ENCODE results near the gene TUBA1B. TPM values are rescaled to one million over a fixed set of nuclear protein-coding genes. Genes with fewer than 3 reads are reported as not detected.

The TUBA1B gene
- total and polyA plus RNA-seq, 7 donors: 482 to 1,083 (median 688) TPM

- Histone ChIP-seq H3K36me3 (no peaks in the 10 kb centered on the region), H3K9me3 (no peaks in the 10 kb centered on the region), H3K4me3 (no peak overlapping the region), H3K27ac (no peak overlapping the region), H3K27me3 (peaks cover 47 to 56% (median 55%) of the 10 kb centered on the region in 3 donors), H3K4me1 (peaks cover 0 to 54% (median 43%) of the 10 kb centered on the region in 4 donors)
- WGBS, 2 donors: 56 to 58% methylated on average over 6 of the region's 6 CpGs
- DNase-seq: no peak
- TF ChIP-seq POLR2AphosphoS5 (IDR thresholded peaks at IDR 0.05) (no peak), EP300 (IDR thresholded peaks at IDR 0.05) (no peak), CTCF (IDR thresholded peaks at IDR 0.05) (no peak), POLR2A (IDR thresholded peaks at IDR 0.05) (no peak)
- intact Hi-C loops (cut with DNase I): loop anchor here (1.0 to 2.0 kb wide), 2 partner anchors 32 to 146 kb away; no protein-coding TSS in a partner anchor
Measured at GRCh38 chr12:49088932-49089330, 42.3 kb downstream of the TUBA1B start.

- Histone ChIP-seq H3K4me1 (peaks cover 0 to 51% (median 39%) of the 10 kb centered on the region in 4 donors), H3K27ac (peak overlapping the region in 1 of 4 donors; percentile 20), H3K9me3 (no peaks in the 10 kb centered on the region), H3K36me3 (no peaks in the 10 kb centered on the region), H3K4me3 (no peak overlapping the region), H3K27me3 (peaks cover 41 to 51% (median 49%) of the 10 kb centered on the region in 3 donors)
- intact Hi-C loops (cut with DNase I): loop anchor here (1.0 to 2.0 kb wide), 2 partner anchors 32 to 147 kb away; no protein-coding TSS in a partner anchor
- WGBS, 2 donors: 2% methylated on average over 18 of the region's 18 CpGs
- peak; percentile 87 for DNase-seq
- TF ChIP-seq EP300 (IDR thresholded peaks at IDR 0.05) (no peak), POLR2AphosphoS5 (IDR thresholded peaks at IDR 0.05) (peak in 1 of 4 donors; percentile 12), POLR2A (IDR thresholded peaks at IDR 0.05) (no peak), CTCF (IDR thresholded peaks at IDR 0.05) (peak; percentile 69 to 92 (median 82))
Measured at GRCh38 chr12:49088150-49088931, 42.9 kb downstream of the TUBA1B start.

DNA sequence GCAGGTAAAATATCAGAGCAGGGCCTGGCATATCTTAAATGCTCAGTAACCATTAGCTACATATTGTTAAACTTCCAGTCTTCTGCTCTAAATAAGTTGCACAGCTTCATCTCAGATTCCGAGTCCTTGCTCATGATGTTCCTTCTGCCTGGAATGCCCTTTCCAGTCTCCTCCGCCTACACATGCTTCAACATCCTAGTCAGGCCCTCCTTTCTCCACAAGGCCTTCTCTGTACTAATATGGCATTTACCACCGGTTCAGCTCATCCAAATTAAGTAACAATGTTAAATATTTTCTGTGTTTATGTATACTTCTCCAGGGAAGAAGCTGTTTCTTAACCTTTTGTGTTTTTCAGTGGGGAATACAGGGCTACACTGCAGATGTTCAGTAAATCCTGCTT, 45.1 kb downstream of the TUBA1B start:
- Histone ChIP-seq H3K4me3 (no peak overlapping the region), H3K4me1 (peaks cover 0 to 33% (median 24%) of the 10 kb centered on the region in 4 donors), H3K27ac (peak overlapping the region in 1 of 4 donors; percentile 41), H3K9me3 (no peaks in the 10 kb centered on the region), H3K27me3 (peaks cover 20 to 28% (median 27%) of the 10 kb centered on the region in 3 donors), H3K36me3 (no peaks in the 10 kb centered on the region)
- no peak for DNase-seq
- TF ChIP-seq EP300 (IDR thresholded peaks at IDR 0.05): no peak
- intact Hi-C loops (cut with DNase I): no loop called here
- 79 to 80% methylated on average over 3 of the region's 3 CpGs for WGBS, 2 donors

- Histone ChIP-seq H3K9me3 (no peaks in the 10 kb centered on the region), H3K4me3 (no peak overlapping the region), H3K27ac (no peak overlapping the region), H3K36me3 (no peaks in the 10 kb centered on the region), H3K4me1 (peaks cover 0 to 17% (median 9%) of the 10 kb centered on the region in 4 donors), H3K27me3 (peaks cover 4 to 12% (median 10%) of the 10 kb centered on the region in 3 donors)
- intact Hi-C loops (cut with DNase I): no loop called here
- 94 to 98% methylated on average over 3 of the region's 3 CpGs for WGBS, 2 donors
- no peak for DNase-seq
- no peak for TF ChIP-seq POLR2AphosphoS5 (IDR thresholded peaks at IDR 0.05)
Measured at GRCh38 chr12:49084438-49084837, 46.8 kb downstream of the TUBA1B start.

- Histone ChIP-seq H3K4me3 (no peak overlapping the region), H3K27me3 (no peaks in the 10 kb centered on the region), H3K9me3 (no peaks in the 10 kb centered on the region), H3K4me1 (no peaks in the 10 kb centered on the region), H3K27ac (no peak overlapping the region), H3K36me3 (no peaks in the 10 kb centered on the region)
- TF ChIP-seq POLR2AphosphoS5 (IDR thresholded peaks at IDR 0.05): no peak
- no peak for TF ChIP-seq EP300 (IDR thresholded peaks at IDR 0.05)
- no peak for TF ChIP-seq POLR2A (IDR thresholded peaks at IDR 0.05)
- no peak for TF ChIP-seq CTCF (IDR thresholded peaks at IDR 0.05)
- WGBS, 2 donors: 73 to 79% methylated on average over 1 of the region's 1 CpG
- intact Hi-C loops (cut with DNase I): no loop called here
- no peak for DNase-seq
Measured at GRCh38 chr12:49079793-49080192, 51.4 kb downstream of the TUBA1B start.

Small RNA genes lying within 50 kb of the gene (small RNA-seq; reads per million reads assigned to genes)
- gene RF00019: 0 reads per million in 3 donors

Other genes with a start within 250 kb of the TUBA1B start
- 1 to 10 TPM; 4.6 to 7.5 (median 6.4) TPM for gene FKBP11, start 205.9 kb downstream of the TUBA1B start, total RNA-seq
- gene FKBP11, start 205.9 kb downstream of the TUBA1B start, polyA plus RNA-seq: 10 to 100 TPM; 12.0 to 50.2 (median 12.3) TPM
- gene ARF3, start 173.9 kb downstream of the TUBA1B start, total RNA-seq: 10 to 100 TPM; 37.9 to 61.0 (median 49.3) TPM
- 100 to 1,000 TPM in 2 of 3 donors, 10 to 100 TPM in 1; 87.7 to 161 (median 132) TPM for gene ARF3, start 173.9 kb downstream of the TUBA1B start, polyA plus RNA-seq
- gene WNT10B, start 159.7 kb downstream of the TUBA1B start, total RNA-seq: under 1 TPM in 3 of 4 donors, not detected in 1; 0.28 to 0.49 (median 0.36) TPM
- 1 to 10 TPM in 1 of 3 donors, not detected in 2; 1.0 TPM for gene WNT10B, start 159.7 kb downstream of the TUBA1B start, polyA plus RNA-seq
- gene WNT1, start 153.1 kb downstream of the TUBA1B start, total RNA-seq: not detected
- under 1 TPM in 1 of 3 donors, not detected in 2; 0.10 TPM for gene WNT1, start 153.1 kb downstream of the TUBA1B start, polyA plus RNA-seq
- under 1 TPM in 1 of 4 donors, not detected in 3; 0.14 TPM for gene DDN, start 132.0 kb downstream of the TUBA1B start, total RNA-seq
- gene DDN, start 132.0 kb downstream of the TUBA1B start, polyA plus RNA-seq: under 1 TPM in 2 of 3 donors, not detected in 1; 0.60 to 0.69 TPM
- 10 to 100 TPM; 49.6 to 71.3 (median 60.0) TPM for gene PRKAG1, start 112.6 kb downstream of the TUBA1B start, total RNA-seq
- gene PRKAG1, start 112.6 kb downstream of the TUBA1B start, polyA plus RNA-seq: 10 to 100 TPM; 48.6 to 71.2 (median 61.3) TPM
- 10 to 100 TPM; 18.2 to 52.9 (median 30.6) TPM for gene KMT2D, start 70.6 kb downstream of the TUBA1B start, total RNA-seq
- gene KMT2D, start 70.6 kb downstream of the TUBA1B start, polyA plus RNA-seq: 10 to 100 TPM in 2 of 3 donors, 1 to 10 TPM in 1; 1.8 to 61.8 (median 10.2) TPM
- gene RHEBL1, start 61.4 kb downstream of the TUBA1B start, total RNA-seq: under 1 TPM in 1 of 4 donors, not detected in 3; 0.36 TPM
- 1 to 10 TPM in 1 of 3 donors, not detected in 2; 2.2 TPM for gene RHEBL1, start 61.4 kb downstream of the TUBA1B start, polyA plus RNA-seq
- under 1 TPM in 2 of 4 donors, not detected in 2; 0.14 to 0.83 TPM for gene DHH, start 36.6 kb downstream of the TUBA1B start, total RNA-seq
- gene DHH, start 36.6 kb downstream of the TUBA1B start, polyA plus RNA-seq: under 1 TPM in 1 of 3 donors, not detected in 2; 0.63 TPM
- gene LMBR1L, start 20.5 kb downstream of the TUBA1B start, total RNA-seq: 10 to 100 TPM; 34.6 to 82.3 (median 51.5) TPM
- 10 to 100 TPM in 2 of 3 donors, 1 to 10 TPM in 1; 7.8 to 41.4 (median 10.2) TPM for gene LMBR1L, start 20.5 kb downstream of the TUBA1B start, polyA plus RNA-seq
- 100 to 1,000 TPM; 614 to 677 (median 635) TPM for gene TUBA1A, start 57.7 kb upstream of the TUBA1B start, total RNA-seq
- 100 to 1,000 TPM in 1 of 3 donors, 10 to 100 TPM in 2; 20.1 to 129 (median 41.4) TPM for gene TUBA1A, start 57.7 kb upstream of the TUBA1B start, polyA plus RNA-seq
- gene TUBA1C, start 133.7 kb upstream of the TUBA1B start, total RNA-seq: 100 to 1,000 TPM in 1 of 4 donors, 10 to 100 TPM in 3; 54.8 to 108 (median 87.2) TPM
- 100 to 1,000 TPM; 411 to 694 (median 519) TPM for gene TUBA1C, start 133.7 kb upstream of the TUBA1B start, polyA plus RNA-seq
- 10 to 100 TPM; 19.7 to 56.2 (median 38.6) TPM for gene PRPH, start 163.8 kb upstream of the TUBA1B start, total RNA-seq
- gene PRPH, start 163.8 kb upstream of the TUBA1B start, polyA plus RNA-seq: 10 to 100 TPM in 1 of 3 donors, 1 to 10 TPM in 1, under 1 TPM in 1; 0.46 to 31.8 (median 2.4) TPM
- under 1 TPM in 1 of 4 donors, not detected in 3; 0.36 TPM for gene TROAP, start 191.9 kb upstream of the TUBA1B start, total RNA-seq
- gene TROAP, start 191.9 kb upstream of the TUBA1B start, polyA plus RNA-seq: 10 to 100 TPM in 1 of 3 donors, 1 to 10 TPM in 2; 4.8 to 25.7 (median 5.1) TPM
- not detected for gene C1QL4, start 205.8 kb upstream of the TUBA1B start, total RNA-seq
- gene C1QL4, start 205.8 kb upstream of the TUBA1B start, polyA plus RNA-seq: under 1 TPM in 1 of 3 donors, not detected in 2; 0.03 TPM
- gene DNAJC22, start 215.5 kb upstream of the TUBA1B start, total RNA-seq: under 1 TPM in 3 of 4 donors, not detected in 1; under 0.01 to 0.28 (median 0.16) TPM
- gene DNAJC22, start 215.5 kb upstream of the TUBA1B start, polyA plus RNA-seq: 10 to 100 TPM in 1 of 3 donors, 1 to 10 TPM in 2; 4.6 to 12.8 (median 7.8) TPM
- gene SPATS2, start 236.1 kb upstream of the TUBA1B start, total RNA-seq: 10 to 100 TPM; 10.3 to 32.1 (median 13.4) TPM
- 10 to 100 TPM in 2 of 3 donors, 1 to 10 TPM in 1; 6.9 to 13.8 (median 11.0) TPM for gene SPATS2, start 236.1 kb upstream of the TUBA1B start, polyA plus RNA-seq